HEK293 (cell line): ENCODE measurements around the gene ITIH1.

Experiments used
- CTCF ChIP-seq: fragments of 450-650 bp; formaldehyde crosslinking; IDR thresholded peaks from 2 replicates; pipeline ENCODE4 v1.5.1; 2016; ENCODE audit warnings: missing biosample characterization, missing genetic modification characterization
- MEIS1 ChIP-seq: sonication (generic); formaldehyde crosslinking; IDR thresholded peaks from 2 replicates; pipeline ENCODE4 v1.8.1; 2022; ENCODE audit warnings: missing genetic modification reagents, mild to moderate bottlenecking, borderline replicate concordance
- REST ChIP-seq: fragments of 450-650 bp; formaldehyde crosslinking; IDR thresholded peaks from 2 replicates; pipeline ENCODE4 v1.5.1; 2016; ENCODE audit warnings: missing biosample characterization, missing genetic modification characterization
- ZBTB7A ChIP-seq: fragments of 450-650 bp; formaldehyde crosslinking; IDR thresholded peaks from 2 replicates; pipeline ENCODE4 v1.5.1; 2016; ENCODE audit warnings: low read depth, missing biosample characterization, missing genetic modification characterization
- ZNF138 ChIP-seq: fragments of 450-650 bp; formaldehyde crosslinking; IDR thresholded peaks from 2 replicates; pipeline ENCODE4 v1.5.1; 2016; ENCODE audit warnings: missing biosample characterization, missing genetic modification characterization, borderline replicate concordance
- ZNF18 ChIP-seq: fragments of 450-650 bp; formaldehyde crosslinking; IDR thresholded peaks from 2 replicates; pipeline ENCODE4 v1.5.1; 2016; ENCODE audit warnings: missing biosample characterization, missing genetic modification characterization
- ZNF302 ChIP-seq: fragments of 450-650 bp; formaldehyde crosslinking; IDR thresholded peaks from 2 replicates; pipeline ENCODE4 v1.5.1; 2016; ENCODE audit warnings: missing biosample characterization, missing genetic modification characterization, low read depth
- ZNF350 ChIP-seq: fragments of 450-650 bp; formaldehyde crosslinking; IDR thresholded peaks from 2 replicates; pipeline ENCODE4 v1.5.0; 2017; ENCODE audit warnings: missing biosample characterization, mild to moderate bottlenecking, missing genetic modification characterization
- ZNF394 ChIP-seq: fragments of 450-650 bp; formaldehyde crosslinking; IDR thresholded peaks from 2 replicates; pipeline ENCODE4 v1.5.1; 2016; ENCODE audit warnings: missing biosample characterization, missing genetic modification characterization, mild to moderate bottlenecking, moderate library complexity, borderline replicate concordance
- ZNF747 ChIP-seq: fragments of 450-650 bp; formaldehyde crosslinking; IDR thresholded peaks from 2 replicates; pipeline ENCODE4 v1.5.1; 2016; ENCODE audit warnings: missing biosample characterization, missing genetic modification characterization
- TF ChIP-seq, protein P1 (sequence below): fragments of 450-650 bp; formaldehyde crosslinking; IDR thresholded peaks from 2 replicates; pipeline ENCODE4 v1.5.0; 2017; ENCODE audit warnings: missing biosample characterization, missing genetic modification characterization, borderline replicate concordance
- TF ChIP-seq, protein P2 (sequence below): fragments of 450-650 bp; formaldehyde crosslinking; IDR thresholded peaks from 2 replicates; pipeline ENCODE4 v1.5.1; 2017; ENCODE audit warnings: missing biosample characterization, mild to moderate bottlenecking, missing genetic modification characterization, moderate library complexity

- TF ChIP-seq ZNF747 (no peak), CTCF (tag by site-specific recombination) (no peak), ZNF350 (tag by site-specific recombination) (no peak), ZBTB7A (no peak), REST (no peak), MEIS1 (CRISPR knock-in tag) (no peak), ZNF138 (tag by site-specific recombination) (no peak), ZNF302 (tag by site-specific recombination) (no peak), ZNF18 (no peak), ZNF394 (tag by site-specific recombination) (no peak)
- TF ChIP-seq, protein P1, sequence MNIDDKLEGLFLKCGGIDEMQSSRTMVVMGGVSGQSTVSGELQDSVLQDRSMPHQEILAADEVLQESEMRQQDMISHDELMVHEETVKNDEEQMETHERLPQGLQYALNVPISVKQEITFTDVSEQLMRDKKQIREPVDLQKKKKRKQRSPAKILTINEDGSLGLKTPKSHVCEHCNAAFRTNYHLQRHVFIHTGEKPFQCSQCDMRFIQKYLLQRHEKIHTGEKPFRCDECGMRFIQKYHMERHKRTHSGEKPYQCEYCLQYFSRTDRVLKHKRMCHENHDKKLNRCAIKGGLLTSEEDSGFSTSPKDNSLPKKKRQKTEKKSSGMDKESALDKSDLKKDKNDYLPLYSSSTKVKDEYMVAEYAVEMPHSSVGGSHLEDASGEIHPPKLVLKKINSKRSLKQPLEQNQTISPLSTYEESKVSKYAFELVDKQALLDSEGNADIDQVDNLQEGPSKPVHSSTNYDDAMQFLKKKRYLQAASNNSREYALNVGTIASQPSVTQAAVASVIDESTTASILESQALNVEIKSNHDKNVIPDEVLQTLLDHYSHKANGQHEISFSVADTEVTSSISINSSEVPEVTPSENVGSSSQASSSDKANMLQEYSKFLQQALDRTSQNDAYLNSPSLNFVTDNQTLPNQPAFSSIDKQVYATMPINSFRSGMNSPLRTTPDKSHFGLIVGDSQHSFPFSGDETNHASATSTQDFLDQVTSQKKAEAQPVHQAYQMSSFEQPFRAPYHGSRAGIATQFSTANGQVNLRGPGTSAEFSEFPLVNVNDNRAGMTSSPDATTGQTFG (tag by site-specific recombination) = no peak
- TF ChIP-seq, protein P2, sequence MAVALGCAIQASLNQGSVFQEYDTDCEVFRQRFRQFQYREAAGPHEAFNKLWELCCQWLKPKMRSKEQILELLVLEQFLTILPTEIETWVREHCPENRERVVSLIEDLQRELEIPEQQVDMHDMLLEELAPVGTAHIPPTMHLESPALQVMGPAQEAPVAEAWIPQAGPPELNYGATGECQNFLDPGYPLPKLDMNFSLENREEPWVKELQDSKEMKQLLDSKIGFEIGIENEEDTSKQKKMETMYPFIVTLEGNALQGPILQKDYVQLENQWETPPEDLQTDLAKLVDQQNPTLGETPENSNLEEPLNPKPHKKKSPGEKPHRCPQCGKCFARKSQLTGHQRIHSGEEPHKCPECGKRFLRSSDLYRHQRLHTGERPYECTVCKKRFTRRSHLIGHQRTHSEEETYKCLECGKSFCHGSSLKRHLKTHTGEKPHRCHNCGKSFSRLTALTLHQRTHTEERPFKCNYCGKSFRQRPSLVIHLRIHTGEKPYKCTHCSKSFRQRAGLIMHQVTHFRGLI = no peak
These were observed at the start of gene ITIH1 for GRCh38 chr3:52777127-52777958.
